ENCODE measurements around the gene ACOT7. TPM values are rescaled to one million over a fixed set of nuclear protein-coding genes. Genes with fewer than 3 reads are reported as not detected.

The ACOT7 gene
- total and polyA plus RNA-seq, 2 of the 13 experiments (the other 11 are each of a cell fraction or from before 2014, with no cell fraction given): 33.0 to 55.8 TPM

GRCh38 chr1:6393400-6394187, at the start of gene ACOT7 (continued):
- no peak for TF ChIP-seq SOX13 (IDR thresholded peaks at IDR 0.05)
- TF ChIP-seq SOX13 (CRISPR knock-in tag; conservative IDR thresholded peaks at IDR 0.05 in 1 of 2, IDR thresholded peaks at IDR 0.05 in 1 of 2): no peak
- peak; percentile 76 for TF ChIP-seq E2F1 (CRISPR knock-in tag; IDR thresholded peaks at IDR 0.05)
- TF ChIP-seq BRCA1 (CRISPR knock-in tag; IDR thresholded peaks at IDR 0.05): no peak
- no peak for TF ChIP-seq ZNF282 (IDR thresholded peaks at IDR 0.05; ENCODE audit: partially characterized antibody)
- TF ChIP-seq ZNF552 (CRISPR knock-in tag; IDR thresholded peaks at IDR 0.05; ENCODE audit: borderline replicate concordance): no peak
- no peak for TF ChIP-seq ELK4 (CRISPR knock-in tag; IDR thresholded peaks at IDR 0.05; ENCODE audit: borderline replicate concordance)
- no peak for TF ChIP-seq ZNF775 (CRISPR knock-in tag; IDR thresholded peaks at IDR 0.05; ENCODE audit: borderline replicate concordance)
- no peak for TF ChIP-seq ONECUT2 (CRISPR knock-in tag; IDR thresholded peaks at IDR 0.05)
- no peak for TF ChIP-seq GPBP1L1 (CRISPR knock-in tag; IDR thresholded peaks at IDR 0.05)
- no peak for TF ChIP-seq ATF3 (CRISPR knock-in tag; IDR thresholded peaks at IDR 0.05)
- peak; percentile 18; the same call in 1 of the 2 replicates for TF ChIP-seq ZNF563 (CRISPR knock-in tag; IDR thresholded peaks at IDR 0.05)
- no peak for TF ChIP-seq ZBTB42 (CRISPR knock-in tag; IDR thresholded peaks at IDR 0.05)
- no peak for TF ChIP-seq CEBPB (IDR thresholded peaks at IDR 0.05; ENCODE audit: borderline replicate concordance, low read depth, low read length)
- TF ChIP-seq ZBTB7B (CRISPR knock-in tag; IDR thresholded peaks at IDR 0.05): 0 out of 2 replicates have a peak, but pooled peaks have one; percentile 33
- no peak for TF ChIP-seq NR2F6 (IDR thresholded peaks at IDR 0.05)
- TF ChIP-seq NR2F6 (CRISPR knock-in tag; IDR thresholded peaks at IDR 0.05): no peak
- TF ChIP-seq IRF1 (CRISPR knock-in tag; IDR thresholded peaks at IDR 0.05; ENCODE audit: low read depth): no peak
- TF ChIP-seq MIER3 (CRISPR knock-in tag; IDR thresholded peaks at IDR 0.05; ENCODE audit: borderline replicate concordance): peak; percentile 8; the same call in 1 of the 2 replicates
- TF ChIP-seq ZNF782 (CRISPR knock-in tag; IDR thresholded peaks at IDR 0.05; ENCODE audit: borderline replicate concordance): no peak
- no peak for TF ChIP-seq CHD2 (IDR thresholded peaks at IDR 0.05; ENCODE audit: low read depth, low read length)
- 0 out of 2 replicates have a peak, but pooled peaks have one; percentile 36 for TF ChIP-seq ARNTL (CRISPR knock-in tag; IDR thresholded peaks at IDR 0.05)
- no peak for TF ChIP-seq ZFAT (CRISPR knock-in tag; conservative IDR thresholded peaks at IDR 0.05)
- TF ChIP-seq ZBTB3 (CRISPR knock-in tag; IDR thresholded peaks at IDR 0.05; ENCODE audit: borderline replicate concordance, low read depth): no peak
- TF ChIP-seq PHB2 (IDR thresholded peaks at IDR 0.05; ENCODE audit: partially characterized antibody): no peak
- no peak for TF ChIP-seq MTA3 (CRISPR knock-in tag; IDR thresholded peaks at IDR 0.05)
- TF ChIP-seq HNF4A (CRISPR knock-in tag; IDR thresholded peaks at IDR 0.05): no peak
- TF ChIP-seq FOXK2 (IDR thresholded peaks at IDR 0.05): no peak

Data from HepG2 (cell line).